Right lobe of liver (tissue), 6 donors: ENCODE data around the gene ARL3. TPM values are rescaled to one million over a fixed set of nuclear protein-coding genes. Genes with fewer than 3 reads are reported as not detected.
A peak's percentile ranks its signal among the peaks of the same experiment; 100 is the strongest.
"Not testable (repeated sequence)": the region's sequence is repeated elsewhere in the genome, so short reads cannot be mapped to it uniquely, and the experiment has no call there.

Experiments
- ATAC-seq, 4 donors: fragments of 200-7000 bp; cut with Tn5 transposase; one replicate each; pipeline ENCODE4 v1.9.1; 2020; ENCODE audit warnings: mild to moderate bottlenecking in 4 of 4, moderate library complexity in 4 of 4
- DNase-seq, 3 donors: peaks; one replicate each; pipeline ENCODE4 v3.0.0-alpha.2; 2020
- H3K27ac ChIP-seq, 3 donors: fragments of 200-600 bp; one replicate each; pipeline ENCODE4 v1.8.0; 2022
- H3K27me3 ChIP-seq, 2 donors: fragments of 200-600 bp; one replicate each; pipeline ENCODE4 v1.8.0; 2022
- H3K36me3 ChIP-seq, 4 donors: fragments of 200-600 bp; sonication (generic) in 1 of 4; one replicate each; pipeline versions ENCODE4 v1.5.1 to v1.8.0; 2017 to 2022; ENCODE audit warnings: control low read depth in 1 of 4
- H3K4me1 ChIP-seq, 4 donors: fragments of 200-600 bp; sonication (generic) in 1 of 4; one replicate each; pipeline versions ENCODE4 v1.5.1 to v1.8.0; 2017 to 2022; ENCODE audit warnings: control low read depth in 1 of 4
- H3K4me3 ChIP-seq, 3 donors: fragments of 200-600 bp; one replicate each; pipeline ENCODE4 v1.8.0; 2022
- H3K9me3 ChIP-seq, 4 donors: fragments of 200-600 bp; sonication (generic) in 1 of 4; one replicate each; pipeline versions ENCODE4 v1.5.1 to v1.8.0; 2017 to 2022; ENCODE audit warnings: control low read depth in 1 of 4
- CTCF ChIP-seq, 4 donors: fragments of 200-600 bp in 3 of 4; fragments of 450-650 bp in 1 of 4; IDR thresholded peaks; one replicate each; pipeline versions ENCODE4 v1.5.1 to v1.8.0; 2016 to 2022; ENCODE audit warnings: antibody characterized with exemption in 4 of 4, mild to moderate bottlenecking in 2 of 4
- POLR2A ChIP-seq: fragments of 450-650 bp; IDR thresholded peaks from one replicate; pipeline ENCODE4 v1.6.1; 2017; ENCODE audit warnings: antibody characterized with exemption, mild to moderate bottlenecking
- WGBS: methylation state at CpG from one replicate; pipeline ENCODE4 v1.1.6; 2018; ENCODE audit warnings: low coverage, low lambda C conversion rate; ENCODE audit not compliant: insufficient coverage; ENCODE audit errors: missing lambda C conversion rate; 5-methylcytosine and 5-hydroxymethylcytosine counted together
- intact Hi-C, 2 donors: fragments of 100-400 bp; cut with DNase I; formaldehyde crosslinking; loops; one replicate each; pipeline versions ENCODE4 v1.11.2 to v1.14.1; 2022
- total RNA-seq, 6 experiments: library from RNA; depleted of rRNA in 2 of 6; stranded (reverse); fragments of >200 nt in 2 of 6; fragmentation: NEBNext Ultra II Directional in 3 of 6; extraction: Animal tissue kit (Norgen Biotek cat#: 25700) in 3 of 6; gene quantifications; one replicate each; pipeline versions ENCODE4 v1.1.0 to v1.2.4, GENCODE V29; 2016 to 2023
- donor health status: DM: no; HTN: yes; CAD: no.
- donor health status: DM: no; HTN: no; CAD: no.
- donor health status: DM: no; HTN: no; CAD: no.
- donor health status: DM: no; HTN: yes; CAD: no.
- donor health status: DM: no; HTN: yes; CAD: no.

ARL3 gene
- total RNA-seq, 6 experiments from 2014 or later: 1.1 to 3.3 (median 2.3) TPM

DNA sequence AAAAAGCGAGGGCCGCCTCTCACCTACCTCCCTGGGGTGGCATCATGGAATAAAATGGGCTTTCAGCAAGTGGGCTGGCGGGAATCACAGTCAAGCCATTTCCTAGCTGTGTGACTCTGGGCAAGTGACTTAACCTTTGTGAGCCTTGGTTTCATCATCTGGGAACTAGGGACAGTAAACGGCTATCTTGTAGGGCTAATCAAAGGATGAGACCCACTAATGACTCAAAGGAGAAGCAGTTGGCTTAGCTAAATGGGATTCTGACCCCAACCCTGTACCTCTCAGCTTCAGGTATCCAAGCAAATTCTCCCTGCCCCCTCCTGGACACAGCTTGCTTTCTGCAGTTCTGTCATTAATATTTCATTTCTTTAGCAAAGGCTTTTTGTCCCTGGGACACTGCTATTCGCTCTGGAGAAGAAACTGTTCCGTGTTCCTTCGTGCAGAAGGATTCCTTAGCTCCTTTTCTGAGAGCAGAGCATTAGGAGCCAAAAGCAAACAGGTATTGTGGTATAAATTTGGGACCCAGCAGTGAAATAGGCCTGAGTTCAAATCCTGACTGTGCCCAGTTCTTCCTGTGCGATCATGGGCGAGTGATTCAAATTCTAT is 44.0 kb downstream of the ARL3 start:
- Histone ChIP-seq H3K4me3 (no peak overlapping the region), H3K4me1 (peaks cover 0 to 5% (median 0%) of the 10 kb centered on the region in 4 donors), H3K27me3 (no peaks in the 10 kb centered on the region), H3K9me3 (no peaks in the 10 kb centered on the region), H3K27ac (no peak overlapping the region), H3K36me3 (no peaks in the 10 kb centered on the region)
- DNase-seq (peak in 1 of 3 donors; percentile 46), ATAC-seq (no peak)
- WGBS: 75% methylated on average over 5 of the region's 9 CpGs
- TF ChIP-seq POLR2A: no peak
- TF ChIP-seq CTCF (IDR thresholded peaks at IDR 0.05): no peak
- intact Hi-C loops: no loop called here

DNA sequence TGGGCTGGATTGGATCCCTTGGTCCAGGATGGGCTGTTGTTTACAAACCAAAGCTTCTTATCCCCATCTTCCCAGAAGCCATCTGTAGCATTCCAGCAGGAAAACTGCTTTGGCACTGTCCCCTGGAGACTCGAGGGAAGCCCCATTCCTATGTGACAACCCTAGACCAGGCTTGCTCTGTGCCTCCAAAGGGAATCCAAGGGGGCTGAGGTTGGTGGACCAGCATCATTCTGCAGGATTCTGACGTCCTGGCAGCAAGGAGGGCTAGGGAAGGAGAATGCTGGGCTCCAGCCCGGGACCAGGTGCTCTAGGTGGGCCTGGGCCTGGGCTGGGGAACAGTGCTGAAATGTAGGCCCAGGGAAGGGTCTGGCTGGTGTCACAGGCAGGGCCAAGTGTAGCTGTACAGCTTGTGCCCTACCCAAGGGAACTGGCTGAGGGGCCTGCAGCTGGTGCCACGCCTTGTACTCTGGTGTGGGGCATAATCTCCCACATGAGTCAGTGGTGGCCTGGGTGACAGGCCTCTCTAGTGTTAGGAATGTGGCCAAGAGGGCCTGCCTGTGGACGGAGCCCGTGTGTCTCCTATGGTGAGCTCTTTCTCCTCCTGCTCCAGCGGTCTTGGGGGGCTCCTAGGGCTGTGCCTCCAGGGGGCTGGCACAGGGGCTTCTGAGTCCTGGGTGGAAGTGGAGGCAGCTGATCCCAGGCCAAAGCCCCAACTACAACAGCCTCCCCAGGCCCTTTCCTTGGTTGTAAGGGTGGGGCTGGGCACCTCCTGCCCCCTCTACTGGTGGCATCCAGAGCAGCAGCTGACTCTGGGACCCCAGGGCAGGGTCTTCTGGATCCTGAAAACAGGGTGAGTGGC is 44.8 kb downstream of the ARL3 start:
- H3K9me3 ChIP-seq: no peaks in the 10 kb centered on the region
- DNase-seq (peak in 1 of 3 donors; percentile 52), ATAC-seq (peak in 1 of 4 donors; percentile 9)
- 92% methylated on average over 2 of the region's 7 CpGs for WGBS
- no peak overlapping the region for H3K27ac ChIP-seq
- H3K4me3 ChIP-seq: no peak overlapping the region
- no peak for TF ChIP-seq POLR2A
- TF ChIP-seq CTCF (IDR thresholded peaks at IDR 0.05): peak; percentile 12 to 33 (median 24)
- no peaks in the 10 kb centered on the region for H3K27me3 ChIP-seq
- intact Hi-C loops: no loop called here
- no peaks in the 10 kb centered on the region for H3K4me1 ChIP-seq
- H3K36me3 ChIP-seq: no peaks in the 10 kb centered on the region

DNA sequence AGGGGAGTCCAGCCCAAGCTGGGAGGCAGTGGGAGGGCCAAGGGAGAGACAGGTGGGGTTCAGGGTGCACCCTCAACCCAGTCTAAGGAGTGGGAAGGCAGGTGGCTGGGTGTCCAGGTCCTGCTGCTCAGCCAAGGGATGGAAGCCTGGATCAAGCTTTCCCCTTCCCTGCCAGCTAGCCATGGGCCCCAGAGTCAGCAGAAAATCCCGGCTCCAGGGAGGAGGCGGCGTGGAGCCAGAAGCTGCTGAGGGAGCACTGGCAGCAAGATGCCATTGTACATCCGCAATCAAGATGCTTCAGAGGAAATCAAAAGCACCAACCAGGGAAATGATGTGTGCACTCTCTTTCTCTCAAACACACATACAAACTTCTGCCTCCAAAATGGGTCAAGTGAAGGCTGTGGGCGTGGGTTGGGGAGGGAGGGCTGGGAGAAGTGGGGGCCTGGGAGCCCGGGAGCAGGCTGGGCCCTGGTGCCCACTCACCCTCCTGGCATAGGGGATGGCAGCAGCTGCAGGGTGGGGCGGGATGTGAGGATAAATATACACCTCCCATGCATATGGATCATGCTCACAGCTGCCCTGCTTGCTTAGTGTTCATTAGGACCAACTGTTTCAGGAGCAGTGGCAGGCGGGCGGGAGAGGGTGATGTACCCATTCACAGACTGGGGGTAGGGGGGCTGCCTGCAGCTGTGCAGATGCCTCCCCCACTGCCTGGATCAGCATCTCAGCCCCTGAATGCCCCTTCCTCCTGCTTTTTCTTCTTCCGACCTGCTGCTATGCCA is 45.7 kb downstream of the ARL3 start:
- Histone ChIP-seq H3K36me3 (no peaks in the 10 kb centered on the region), H3K4me1 (no peaks in the 10 kb centered on the region), H3K27ac (no peak overlapping the region), H3K27me3 (no peaks in the 10 kb centered on the region), H3K9me3 (no peaks in the 10 kb centered on the region), H3K4me3 (no peak overlapping the region)
- intact Hi-C loops: no loop called here
- TF ChIP-seq CTCF (IDR thresholded peaks at IDR 0.05) (no peak), POLR2A (no peak)
- DNase-seq (no peak), ATAC-seq (no peak)
- WGBS: 91% methylated on average over 4 of the region's 10 CpGs

- H3K27ac ChIP-seq, intact Hi-C loops: not testable (repeated sequence)
- WGBS: 50% methylated on average over 1 of the region's 4 CpGs
Observed at GRCh38 chr10:102667411-102667810, 46.8 kb downstream of the ARL3 start.

More at GRCh38 chr10:102667411-102667810, 46.8 kb downstream of the ARL3 start:
- DNase-seq, H3K36me3 ChIP-seq, ATAC-seq, H3K27me3 ChIP-seq, H3K9me3 ChIP-seq, H3K4me1 ChIP-seq, H3K4me3 ChIP-seq: not testable (repeated sequence)
